MCF 10A (cell line): ENCODE results near the gene OPCML. TPM values are rescaled to one million over a fixed set of nuclear protein-coding genes. Genes with fewer than 3 reads are reported as not detected.

Experiments used
- BruUV-seq: library from RNA; stranded (reverse); fragments of 400-500 nt; replicated peaks from 2 replicates; lab custom pipeline; 2021; lab: Mats Ljungman, UMichigan
- CTCF ChIA-PET: fragments of 300-600 bp; sonication (Branson Sonifier 250); formaldehyde crosslinking; extraction: SDS; loops from one replicate; lab custom pipeline; 2021; ENCODE audit warnings: antibody characterized with exemption, inconsistent platforms; lab: Yijun Ruan, JAX
- POLR2A ChIA-PET: fragments of 300-600, 350-650 bp; sonication (Branson Sonifier 250); formaldehyde crosslinking; extraction: SDS; loops from one replicate; lab custom pipeline; 2020; ENCODE audit warnings: antibody characterized with exemption, inconsistent platforms; lab: Yijun Ruan, JAX
- DNase-seq: peaks from one replicate; pipeline ENCODE4 v3.0.0-alpha.2; 2018; ENCODE audit not compliant: unreplicated experiment
- H3K27ac Mint-ChIP-seq: one replicate; pipeline ENCODE4 v1.8.0; 2022; ENCODE audit warnings: mild to moderate bottlenecking, low read depth, mixed read lengths; ENCODE audit not compliant: unreplicated experiment
- H3K27me3 Mint-ChIP-seq: one replicate; pipeline ENCODE4 v1.8.0; 2022; ENCODE audit warnings: mixed read lengths; ENCODE audit not compliant: insufficient read depth, unreplicated experiment
- H3K36me3 Mint-ChIP-seq: one replicate; pipeline ENCODE4 v1.8.0; 2022; ENCODE audit warnings: mild to moderate bottlenecking, moderate library complexity, mixed read lengths; ENCODE audit not compliant: insufficient read depth, unreplicated experiment
- H3K4me1 Mint-ChIP-seq: one replicate; pipeline ENCODE4 v1.8.0; 2022; ENCODE audit warnings: mixed read lengths; ENCODE audit not compliant: insufficient read depth, unreplicated experiment
- H3K4me3 Mint-ChIP-seq: one replicate; pipeline ENCODE4 v1.8.0; 2022; ENCODE audit warnings: mild to moderate bottlenecking, moderate library complexity, mixed read lengths; ENCODE audit not compliant: unreplicated experiment
- H3K9me3 Mint-ChIP-seq: one replicate; pipeline ENCODE4 v1.8.0; 2022; ENCODE audit warnings: mixed read lengths; ENCODE audit not compliant: unreplicated experiment
- intact Hi-C: fragments of 100-400 bp; cut with micrococcal nuclease; formaldehyde crosslinking; loops from 2 replicates; pipeline ENCODE4 v1.14.1; 2022
- total RNA-seq: library from RNA; stranded (reverse); gene quantifications from 2 replicates; pipeline ENCODE4 v1.2.3, GENCODE V29; 2022
- TF ChIP-seq, protein P1 (sequence below): fragments of 200-600 bp; IDR thresholded peaks from one replicate; pipeline ENCODE4 v1.8.0; 2022; ENCODE audit warnings: antibody characterized with exemption, mild to moderate bottlenecking; ENCODE audit not compliant: unreplicated experiment

Gene OPCML
- total RNA-seq, 1 experiment from 2014 or later = not detected

DNA sequence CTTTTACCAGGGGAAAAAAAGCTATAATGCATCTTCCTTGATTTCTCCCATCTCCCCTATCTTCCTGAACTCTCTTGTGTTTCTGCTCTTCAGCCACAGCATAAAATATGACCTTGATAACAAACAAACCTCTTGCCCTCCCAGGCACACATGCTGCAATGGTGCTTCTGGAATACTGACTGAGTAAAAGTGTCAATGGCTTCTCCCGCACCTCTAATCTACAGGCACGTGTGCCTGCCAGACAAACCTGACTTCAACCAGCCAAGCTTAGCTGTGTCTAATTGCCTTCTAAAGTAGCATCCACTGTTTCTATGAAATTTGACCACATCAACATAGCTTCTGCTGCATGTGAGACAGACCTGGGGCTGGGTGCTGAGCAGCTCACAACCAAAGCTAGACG, 12.7 kb downstream of the OPCML start:
- no peaks in the 10 kb centered on the region for H3K27me3 Mint-ChIP-seq
- TF ChIP-seq, protein P1, sequence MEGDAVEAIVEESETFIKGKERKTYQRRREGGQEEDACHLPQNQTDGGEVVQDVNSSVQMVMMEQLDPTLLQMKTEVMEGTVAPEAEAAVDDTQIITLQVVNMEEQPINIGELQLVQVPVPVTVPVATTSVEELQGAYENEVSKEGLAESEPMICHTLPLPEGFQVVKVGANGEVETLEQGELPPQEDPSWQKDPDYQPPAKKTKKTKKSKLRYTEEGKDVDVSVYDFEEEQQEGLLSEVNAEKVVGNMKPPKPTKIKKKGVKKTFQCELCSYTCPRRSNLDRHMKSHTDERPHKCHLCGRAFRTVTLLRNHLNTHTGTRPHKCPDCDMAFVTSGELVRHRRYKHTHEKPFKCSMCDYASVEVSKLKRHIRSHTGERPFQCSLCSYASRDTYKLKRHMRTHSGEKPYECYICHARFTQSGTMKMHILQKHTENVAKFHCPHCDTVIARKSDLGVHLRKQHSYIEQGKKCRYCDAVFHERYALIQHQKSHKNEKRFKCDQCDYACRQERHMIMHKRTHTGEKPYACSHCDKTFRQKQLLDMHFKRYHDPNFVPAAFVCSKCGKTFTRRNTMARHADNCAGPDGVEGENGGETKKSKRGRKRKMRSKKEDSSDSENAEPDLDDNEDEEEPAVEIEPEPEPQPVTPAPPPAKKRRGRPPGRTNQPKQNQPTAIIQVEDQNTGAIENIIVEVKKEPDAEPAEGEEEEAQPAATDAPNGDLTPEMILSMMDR = no peak
- H3K4me3 Mint-ChIP-seq = no peak overlapping the region
- H3K9me3 Mint-ChIP-seq = peaks cover 11% of the 10 kb centered on the region
- ChIA-PET CTCF (interaction anchor here (0.8 kb wide), 1 partner anchor 10 kb away, joined by 3 read pairs; no protein-coding TSS in a partner anchor), POLR2A (interaction anchor here (0.7 kb wide), 1 partner anchor 32 kb away, joined by 3 read pairs; no protein-coding TSS in a partner anchor)
- H3K27ac Mint-ChIP-seq = no peak overlapping the region
- no peaks in the 10 kb centered on the region for H3K36me3 Mint-ChIP-seq
- no peak for DNase-seq
- no peaks in the 10 kb centered on the region for H3K4me1 Mint-ChIP-seq
- BruUV-seq = no TSS peak
- intact Hi-C loops = no loop called here

DNA sequence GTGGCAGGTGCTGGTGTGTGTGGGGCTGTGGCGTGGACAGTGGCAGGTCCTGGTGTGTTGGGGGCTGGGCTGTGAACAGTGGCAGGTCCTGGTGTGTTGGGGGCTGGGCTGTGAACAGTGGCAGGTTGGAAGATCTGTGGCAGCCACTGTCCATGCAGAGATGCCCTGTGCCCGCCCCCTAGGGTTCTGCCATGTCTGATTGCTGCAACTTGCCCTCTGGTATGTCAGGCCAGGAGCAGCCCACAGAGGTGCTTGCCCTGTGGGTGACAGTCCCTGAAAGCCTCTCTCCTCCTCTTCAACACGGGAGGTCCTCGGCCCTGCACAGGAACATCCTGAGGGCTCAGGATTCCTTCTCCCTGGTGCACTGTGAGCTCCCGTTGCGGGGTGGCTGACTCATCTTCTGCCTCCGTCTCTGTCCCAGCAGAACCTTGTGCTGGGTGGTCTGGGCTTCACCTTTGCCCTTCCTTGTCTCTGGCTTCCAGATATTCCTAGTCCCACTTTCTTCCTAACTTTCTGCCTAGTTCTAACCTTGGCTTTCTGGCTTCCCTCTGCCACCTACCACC, 13.5 kb downstream of the OPCML start:
- intact Hi-C loops = no loop called here
- peaks cover 11% of the 10 kb centered on the region for H3K9me3 Mint-ChIP-seq
- no peak for DNase-seq
- ChIA-PET POLR2A (no interaction called here), CTCF (interaction anchor here (0.8 kb wide), 1 partner anchor 9 kb away, joined by 3 read pairs; no protein-coding TSS in a partner anchor)
- H3K36me3 Mint-ChIP-seq = no peaks in the 10 kb centered on the region
- no peak overlapping the region for H3K4me3 Mint-ChIP-seq
- no TSS peak for BruUV-seq
- no peaks in the 10 kb centered on the region for H3K27me3 Mint-ChIP-seq
- TF ChIP-seq, protein P1 = no peak
- no peaks in the 10 kb centered on the region for H3K4me1 Mint-ChIP-seq
- H3K27ac Mint-ChIP-seq = no peak overlapping the region

DNA sequence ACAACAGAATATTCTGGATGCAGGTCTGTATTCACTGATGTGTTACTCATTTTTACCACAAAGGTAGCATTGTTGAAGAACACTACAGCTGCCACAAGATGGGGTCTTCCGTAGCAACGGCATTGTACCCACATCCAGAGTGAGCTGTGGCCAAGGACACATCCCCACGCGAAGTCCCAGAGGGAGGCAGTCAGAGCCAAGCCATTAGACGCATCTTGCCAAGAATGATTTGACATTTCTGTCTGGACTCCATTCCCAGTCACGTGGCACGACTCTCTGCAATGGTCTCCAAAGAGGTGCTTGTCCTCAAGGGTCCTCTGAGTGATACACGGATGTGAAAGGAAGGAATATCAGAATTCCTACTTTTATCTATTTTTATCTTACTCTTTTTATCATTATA, 15.5 kb downstream of the OPCML start:
- ChIA-PET POLR2A (no interaction called here), CTCF (no interaction called here)
- no peaks in the 10 kb centered on the region for H3K4me1 Mint-ChIP-seq
- H3K27me3 Mint-ChIP-seq = no peaks in the 10 kb centered on the region
- H3K4me3 Mint-ChIP-seq = no peak overlapping the region
- intact Hi-C loops = no loop called here
- no TSS peak for BruUV-seq
- H3K36me3 Mint-ChIP-seq = no peaks in the 10 kb centered on the region
- H3K9me3 Mint-ChIP-seq = peaks cover 12% of the 10 kb centered on the region
- DNase-seq = no peak
- H3K27ac Mint-ChIP-seq = no peak overlapping the region
- TF ChIP-seq, protein P1 = no peak

DNA sequence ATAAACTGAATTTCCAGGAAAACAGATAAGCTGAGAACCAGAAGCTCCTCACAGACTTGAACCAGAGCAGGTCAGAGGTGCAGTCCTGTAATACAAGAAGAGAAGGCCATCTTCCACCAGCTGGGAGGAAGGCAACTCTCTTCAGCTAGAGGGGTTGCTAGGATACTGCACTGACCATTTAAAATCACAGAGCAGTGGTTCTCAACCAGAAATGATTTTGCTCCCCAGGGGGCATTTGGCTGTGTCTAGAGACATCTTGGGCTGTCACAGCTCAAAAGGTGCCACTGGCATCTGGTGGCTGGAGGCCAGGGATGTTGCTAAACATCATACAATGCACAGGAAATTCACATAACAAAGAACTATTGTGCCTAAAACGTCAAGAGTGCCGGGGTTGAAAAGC, 17.2 kb downstream of the OPCML start:
- no peak overlapping the region for H3K4me3 Mint-ChIP-seq
- ChIA-PET CTCF (interaction anchor here (0.7 kb wide), 1 partner anchor 125 kb away, joined by 3 read pairs; no protein-coding TSS in a partner anchor), POLR2A (no interaction called here)
- H3K36me3 Mint-ChIP-seq = no peaks in the 10 kb centered on the region
- no TSS peak for BruUV-seq
- peaks cover 27% of the 10 kb centered on the region for H3K9me3 Mint-ChIP-seq
- H3K27me3 Mint-ChIP-seq = no peaks in the 10 kb centered on the region
- no peaks in the 10 kb centered on the region for H3K4me1 Mint-ChIP-seq
- intact Hi-C loops = no loop called here
- TF ChIP-seq, protein P1 = no peak
- no peak overlapping the region for H3K27ac Mint-ChIP-seq
- DNase-seq = no peak
